Ascending aorta (tissue), 2 donors: Measurements from ENCODE around the gene CFL1. TPM values are rescaled to one million over a fixed set of nuclear protein-coding genes. Genes with fewer than 3 reads are reported as not detected.

ENCODE experiments used
- DNase-seq, 2 donors: peaks; one replicate each; pipeline ENCODE4 v3.0.0-alpha.2; 2019; ENCODE audit warnings: low spot score in 2 of 2
- H3K27ac ChIP-seq, 2 donors: fragments of 200-600 bp; sonication (generic); one replicate each; pipeline ENCODE4 v1.5.1; 2016 to 2017; ENCODE audit warnings: mild to moderate bottlenecking in 1 of 2
- H3K27me3 ChIP-seq: fragments of 200-600 bp; sonication (generic); one replicate; pipeline ENCODE4 v1.5.1; 2017
- H3K36me3 ChIP-seq, 2 donors: fragments of 200-600 bp; sonication (generic); one replicate each; pipeline ENCODE4 v1.5.1; 2016
- H3K4me1 ChIP-seq, 2 donors: fragments of 200-600 bp; sonication (generic); one replicate each; pipeline ENCODE4 v1.5.1; 2016 to 2017; ENCODE audit warnings: mild to moderate bottlenecking in 1 of 2
- H3K4me3 ChIP-seq, 2 donors: fragments of 200-600 bp; sonication (generic); one replicate each; pipeline ENCODE4 v1.5.1; 2016 to 2017; ENCODE audit warnings: mild to moderate bottlenecking in 1 of 2
- H3K9me3 ChIP-seq, 2 donors: fragments of 200-600 bp; sonication (generic); one replicate each; pipeline ENCODE4 v1.5.1; 2016
- intact Hi-C: fragments of 100-400 bp; cut with DNase I; formaldehyde crosslinking; loops from one replicate; pipeline ENCODE4 v1.15.1; 2023
- total RNA-seq: library from RNA; depleted of rRNA; stranded (reverse); fragments of >200 nt; gene quantifications from one replicate; pipeline ENCODE4 v1.1.0, GENCODE V29; 2016
- TF ChIP-seq, protein P1 (sequence below), 3 experiments: fragments of 200-600 bp in 2 of 3; fragments of 450-650 bp in 1 of 3; sonication (generic) in 2 of 3; IDR thresholded peaks; one replicate each; pipeline ENCODE4 v1.5.1; 2016 to 2019; ENCODE audit warnings: antibody characterized with exemption in 3 of 3, mild to moderate bottlenecking in 1 of 3, moderate library complexity in 1 of 3

Gene CFL1
- total RNA-seq, 1 donor from 2014 or later, result 974 TPM

DNA sequence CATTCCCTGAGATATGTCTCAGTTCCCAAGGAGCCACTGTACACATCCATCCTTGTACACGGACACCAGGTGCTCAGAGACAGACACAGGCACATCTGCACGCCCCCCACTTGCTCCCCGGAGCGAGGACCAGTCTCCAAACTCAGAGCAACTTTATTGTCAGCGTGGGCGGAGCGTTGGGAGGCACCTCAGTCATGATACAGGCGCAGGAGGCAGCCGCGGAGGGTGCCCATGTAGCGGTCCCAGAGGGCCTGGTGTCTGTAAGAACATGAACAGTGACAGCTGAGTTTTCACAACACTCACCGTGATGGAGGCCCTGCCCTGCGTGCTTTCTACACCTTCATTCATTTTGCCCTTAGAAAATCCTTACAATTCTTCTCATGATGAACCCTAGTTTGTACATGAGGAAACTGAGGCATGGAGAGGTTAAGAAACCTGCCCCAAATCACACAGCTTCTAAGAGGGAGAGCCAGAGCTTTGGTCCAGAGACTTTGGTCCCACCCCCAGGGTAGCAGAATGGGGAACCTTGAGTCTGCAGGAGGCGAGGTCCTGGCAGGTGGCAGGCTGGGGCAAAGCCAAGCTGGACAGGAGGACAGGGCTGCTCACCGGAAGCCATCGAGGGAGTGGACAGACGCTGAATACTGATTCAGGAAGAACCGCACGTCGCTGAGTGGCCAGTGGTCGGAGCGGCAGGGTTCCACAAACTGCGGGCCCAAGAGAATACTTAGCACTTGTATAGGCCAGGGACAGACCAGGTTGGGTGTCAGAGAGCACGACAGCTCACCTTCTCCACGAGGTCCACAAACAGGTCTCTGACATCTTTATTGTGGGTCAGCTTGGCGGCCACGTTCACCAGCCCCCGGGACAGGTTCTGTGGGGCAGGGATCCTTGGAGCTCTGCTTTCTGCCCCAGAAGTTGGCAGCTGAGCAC lies 26.1 kb upstream of the CFL1 start:
- Histone ChIP-seq H3K36me3 (peaks cover 20 to 41% of the 10 kb centered on the region in 2 donors), H3K27ac (peak overlapping the region in 1 of 2 donors; percentile 37), H3K27me3 (no peaks in the 10 kb centered on the region), H3K9me3 (no peaks in the 10 kb centered on the region), H3K4me3 (no peak overlapping the region), H3K4me1 (peaks cover 3 to 12% of the 10 kb centered on the region in 2 donors)
- intact Hi-C loops, result loop anchor here (1.0 kb wide), 2 partner anchors 77 to 105 kb away; partner anchors contain the start of gene SART1
- DNase-seq, result no peak
- TF ChIP-seq, protein P1, sequence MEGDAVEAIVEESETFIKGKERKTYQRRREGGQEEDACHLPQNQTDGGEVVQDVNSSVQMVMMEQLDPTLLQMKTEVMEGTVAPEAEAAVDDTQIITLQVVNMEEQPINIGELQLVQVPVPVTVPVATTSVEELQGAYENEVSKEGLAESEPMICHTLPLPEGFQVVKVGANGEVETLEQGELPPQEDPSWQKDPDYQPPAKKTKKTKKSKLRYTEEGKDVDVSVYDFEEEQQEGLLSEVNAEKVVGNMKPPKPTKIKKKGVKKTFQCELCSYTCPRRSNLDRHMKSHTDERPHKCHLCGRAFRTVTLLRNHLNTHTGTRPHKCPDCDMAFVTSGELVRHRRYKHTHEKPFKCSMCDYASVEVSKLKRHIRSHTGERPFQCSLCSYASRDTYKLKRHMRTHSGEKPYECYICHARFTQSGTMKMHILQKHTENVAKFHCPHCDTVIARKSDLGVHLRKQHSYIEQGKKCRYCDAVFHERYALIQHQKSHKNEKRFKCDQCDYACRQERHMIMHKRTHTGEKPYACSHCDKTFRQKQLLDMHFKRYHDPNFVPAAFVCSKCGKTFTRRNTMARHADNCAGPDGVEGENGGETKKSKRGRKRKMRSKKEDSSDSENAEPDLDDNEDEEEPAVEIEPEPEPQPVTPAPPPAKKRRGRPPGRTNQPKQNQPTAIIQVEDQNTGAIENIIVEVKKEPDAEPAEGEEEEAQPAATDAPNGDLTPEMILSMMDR (IDR thresholded peaks at IDR 0.05), result no peak

DNA sequence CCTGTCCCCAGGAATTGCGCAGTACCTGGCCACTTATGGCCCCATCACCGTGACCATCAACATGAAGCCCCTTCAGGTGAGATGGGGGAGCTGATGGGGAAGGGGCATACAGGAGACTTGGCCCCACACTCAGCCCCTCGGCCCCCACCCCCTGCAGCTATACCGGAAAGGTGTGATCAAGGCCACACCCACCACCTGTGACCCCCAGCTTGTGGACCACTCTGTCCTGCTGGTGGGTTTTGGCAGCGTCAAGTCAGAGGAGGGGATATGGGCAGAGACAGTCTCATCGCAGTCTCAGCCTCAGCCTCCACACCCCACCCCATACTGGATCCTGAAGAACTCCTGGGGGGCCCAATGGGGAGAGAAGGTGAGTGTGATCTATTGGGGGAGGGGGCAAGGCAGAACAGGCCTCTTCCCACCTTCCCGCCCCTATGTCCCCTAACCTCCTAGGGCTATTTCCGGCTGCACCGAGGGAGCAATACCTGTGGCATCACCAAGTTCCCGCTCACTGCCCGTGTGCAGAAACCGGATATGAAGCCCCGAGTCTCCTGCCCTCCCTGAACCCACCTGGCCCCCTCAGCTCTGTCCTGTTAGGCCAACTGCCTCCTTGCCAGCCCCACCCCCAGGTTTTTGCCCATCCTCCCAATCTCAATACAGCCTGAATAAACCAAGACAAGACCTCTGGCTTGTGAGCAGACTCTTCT lies 25.2 kb upstream of the CFL1 start:
- no peak overlapping the region for H3K27ac ChIP-seq
- peaks cover 20 to 41% of the 10 kb centered on the region in 2 donors for H3K36me3 ChIP-seq
- no peaks in the 10 kb centered on the region for H3K9me3 ChIP-seq
- DNase-seq, result no peak
- intact Hi-C loops, result no loop called here
- no peaks in the 10 kb centered on the region for H3K27me3 ChIP-seq
- H3K4me3 ChIP-seq, result no peak overlapping the region
- H3K4me1 ChIP-seq, result peaks cover 3 to 12% of the 10 kb centered on the region in 2 donors
- TF ChIP-seq, protein P1 (IDR thresholded peaks at IDR 0.05), result no peak

DNA sequence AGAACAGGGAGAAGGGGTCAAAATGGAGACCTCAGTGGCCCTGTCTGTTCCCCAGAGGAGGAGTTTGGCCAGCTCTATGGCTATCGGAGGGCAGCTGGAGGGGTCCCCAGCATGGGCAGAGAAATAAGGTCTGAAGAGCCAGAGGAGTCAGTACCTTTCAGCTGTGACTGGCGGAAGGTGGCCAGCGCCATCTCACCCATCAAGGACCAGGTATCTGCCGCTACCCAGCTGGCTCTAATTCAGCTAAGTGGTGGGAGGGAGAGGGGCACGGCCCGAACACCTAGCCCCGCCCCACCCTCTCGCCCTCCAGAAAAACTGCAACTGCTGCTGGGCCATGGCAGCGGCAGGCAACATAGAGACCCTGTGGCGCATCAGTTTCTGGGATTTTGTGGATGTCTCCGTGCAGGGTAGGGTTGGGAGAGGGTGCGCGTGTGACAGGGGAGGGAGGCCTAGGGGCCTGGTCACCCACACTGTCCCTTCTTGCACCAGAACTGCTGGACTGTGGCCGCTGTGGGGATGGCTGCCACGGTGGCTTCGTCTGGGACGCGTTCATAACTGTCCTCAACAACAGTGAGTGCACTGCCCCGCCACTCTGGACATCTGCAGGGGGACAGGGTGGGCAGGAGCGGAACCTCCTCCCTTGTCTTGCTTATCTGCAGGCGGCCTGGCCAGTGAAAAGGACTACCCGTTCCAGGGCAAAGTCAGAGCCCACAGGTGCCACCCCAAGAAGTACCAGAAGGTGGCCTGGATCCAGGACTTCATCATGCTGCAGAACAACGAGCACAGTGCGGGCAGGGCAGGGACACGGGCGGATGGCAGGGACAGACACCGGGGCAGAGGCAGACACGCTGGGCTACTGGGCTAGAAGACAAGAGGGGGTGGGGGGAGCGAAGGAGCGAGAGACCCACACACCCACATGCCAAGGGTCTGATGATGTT lies 24.4 kb upstream of the CFL1 start:
- DNase-seq, result no peak
- Histone ChIP-seq H3K4me3 (no peak overlapping the region), H3K9me3 (no peaks in the 10 kb centered on the region), H3K4me1 (peaks cover 0 to 6% of the 10 kb centered on the region in 2 donors), H3K27ac (no peak overlapping the region), H3K36me3 (peaks cover 20 to 41% of the 10 kb centered on the region in 2 donors), H3K27me3 (no peaks in the 10 kb centered on the region)
- intact Hi-C loops, result no loop called here
- TF ChIP-seq, protein P1 (IDR thresholded peaks at IDR 0.05), result no peak

DNA sequence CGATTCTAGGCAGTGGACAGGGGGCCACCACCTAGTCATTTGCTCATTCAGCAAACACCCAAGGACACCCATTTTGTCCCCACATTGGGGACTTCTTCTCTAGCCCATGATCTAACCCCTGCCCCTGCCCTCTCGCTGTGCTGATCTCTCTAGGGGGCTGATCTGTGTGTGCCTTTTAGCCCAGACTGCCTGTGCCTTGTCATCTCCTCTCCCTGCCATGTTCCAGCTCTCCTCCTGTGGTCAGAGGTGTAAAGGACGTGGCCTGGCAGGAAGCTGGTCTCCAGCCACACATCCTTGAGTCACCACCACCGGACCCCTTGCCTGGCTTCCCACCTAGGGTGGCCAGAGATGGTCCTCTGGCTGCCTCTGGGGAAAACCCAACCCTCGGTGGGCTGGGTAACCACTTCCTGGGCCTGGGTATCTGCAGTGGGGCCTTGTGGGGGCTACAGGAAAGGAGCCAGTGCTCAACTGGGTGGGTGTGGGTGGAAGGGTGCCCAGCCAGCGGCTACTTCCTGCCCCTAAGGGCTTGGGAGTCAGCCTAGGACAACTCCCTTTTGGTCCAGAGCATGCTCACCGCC lies 23.0 kb upstream of the CFL1 start:
- Histone ChIP-seq H3K4me3 (no peak overlapping the region), H3K27ac (no peak overlapping the region), H3K27me3 (no peaks in the 10 kb centered on the region), H3K9me3 (no peaks in the 10 kb centered on the region), H3K4me1 (no peaks in the 10 kb centered on the region), H3K36me3 (peaks cover 20 to 29% of the 10 kb centered on the region in 2 donors)
- TF ChIP-seq, protein P1 (IDR thresholded peaks at IDR 0.05), result no peak
- intact Hi-C loops, result no loop called here
- DNase-seq, result no peak

DNA sequence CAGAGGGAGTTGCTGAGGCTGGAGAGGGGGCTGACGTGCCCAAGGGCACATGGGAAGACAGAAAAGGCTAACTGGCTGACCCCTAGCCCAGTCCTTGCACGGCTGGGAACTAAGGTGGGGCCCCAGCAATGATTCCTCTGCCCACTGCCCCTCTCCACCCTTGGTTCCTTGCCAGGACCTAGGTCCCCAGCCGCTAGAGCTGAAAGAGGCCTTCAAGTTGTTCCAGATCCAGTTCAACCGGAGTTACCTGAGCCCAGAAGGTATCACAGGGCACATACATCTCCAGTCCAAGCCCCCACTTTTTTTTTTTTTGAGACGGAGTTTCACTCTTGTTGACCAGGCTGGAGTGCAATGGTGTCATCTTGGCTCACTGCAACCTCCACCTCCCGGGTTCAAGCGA lies 22.0 kb upstream of the CFL1 start:
- intact Hi-C loops, result no loop called here
- H3K27me3 ChIP-seq, result no peaks in the 10 kb centered on the region
- peak overlapping the region in 1 of 2 donors; percentile 22 for H3K4me3 ChIP-seq
- H3K4me1 ChIP-seq, result no peaks in the 10 kb centered on the region
- peaks cover 20 to 21% of the 10 kb centered on the region in 2 donors for H3K36me3 ChIP-seq
- DNase-seq, result no peak
- TF ChIP-seq, protein P1 (IDR thresholded peaks at IDR 0.05), result no peak
- H3K27ac ChIP-seq, result no peak overlapping the region
- no peaks in the 10 kb centered on the region for H3K9me3 ChIP-seq
